PFSK-1 (cell line): Measurements from ENCODE around the gene CSE1L.

Experiments used
- POLR2AphosphoS5 ChIP-seq: IDR thresholded peaks from 2 replicates; pipeline ENCODE4 v1.6.1; 2012; ENCODE audit warnings: low read depth, mild to moderate bottlenecking, control low read depth, low read length, moderate library complexity
- REST ChIP-seq, 2 experiments: IDR thresholded peaks; 2 replicates each; pipeline versions ENCODE4 v1.6.1 to v1.8.0; 2011 to 2012; ENCODE audit warnings: low read depth in 2 of 2, low read length in 2 of 2, control low read depth in 1 of 2, inconsistent platforms in 1 of 2, mild to moderate bottlenecking in 1 of 2, moderate library complexity in 1 of 2; ENCODE audit not compliant: insufficient read depth in 1 of 2
- SIN3A ChIP-seq: IDR thresholded peaks from 2 replicates; pipeline ENCODE4 v1.6.1; 2012; ENCODE audit warnings: mild to moderate bottlenecking, low read length, moderate library complexity, borderline replicate concordance; ENCODE audit not compliant: insufficient read depth
- TAF1 ChIP-seq: IDR thresholded peaks from 2 replicates; pipeline ENCODE4 v1.6.1; 2012; ENCODE audit warnings: low read length, control low read depth, borderline replicate concordance; ENCODE audit not compliant: insufficient read depth

- TF ChIP-seq TAF1 (no peak), POLR2AphosphoS5 (no peak), SIN3A (no peak), REST (IDR thresholded peaks at IDR 0.05; ENCODE audit: insufficient read depth in 1 of 2, low read depth in 2 of 2, low read length in 2 of 2) (no peak)
Observed at GRCh38 chr20:49052334-49052733, 6.2 kb downstream of the CSE1L start.
